ENCODE results near the gene HOXA5.

HOXA5 gene

GRCh38 chr7:27145914-27146412 lies 2.5 kb upstream of the HOXA5 start:
- Histone ChIP-seq H3K4me1 (ENCODE audit: control insufficient read depth, insufficient read depth, low read length) (no peaks in the 10 kb centered on the region), H3K27me3 (ENCODE audit: control insufficient read depth, insufficient read depth, low read length) (peaks cover 99% of the 10 kb centered on the region), H3K9me3 (ENCODE audit: control insufficient read depth, insufficient read depth, low read length) (no peaks in the 10 kb centered on the region), H3K9ac (ENCODE audit: low read depth, low read length) (no peak overlapping the region), H3K36me3 (ENCODE audit: control insufficient read depth, insufficient read depth, low read length) (no peaks in the 10 kb centered on the region), H3K4me3 (ENCODE audit: low read depth, low read length) (peak overlapping the region; percentile 26)

DNA sequence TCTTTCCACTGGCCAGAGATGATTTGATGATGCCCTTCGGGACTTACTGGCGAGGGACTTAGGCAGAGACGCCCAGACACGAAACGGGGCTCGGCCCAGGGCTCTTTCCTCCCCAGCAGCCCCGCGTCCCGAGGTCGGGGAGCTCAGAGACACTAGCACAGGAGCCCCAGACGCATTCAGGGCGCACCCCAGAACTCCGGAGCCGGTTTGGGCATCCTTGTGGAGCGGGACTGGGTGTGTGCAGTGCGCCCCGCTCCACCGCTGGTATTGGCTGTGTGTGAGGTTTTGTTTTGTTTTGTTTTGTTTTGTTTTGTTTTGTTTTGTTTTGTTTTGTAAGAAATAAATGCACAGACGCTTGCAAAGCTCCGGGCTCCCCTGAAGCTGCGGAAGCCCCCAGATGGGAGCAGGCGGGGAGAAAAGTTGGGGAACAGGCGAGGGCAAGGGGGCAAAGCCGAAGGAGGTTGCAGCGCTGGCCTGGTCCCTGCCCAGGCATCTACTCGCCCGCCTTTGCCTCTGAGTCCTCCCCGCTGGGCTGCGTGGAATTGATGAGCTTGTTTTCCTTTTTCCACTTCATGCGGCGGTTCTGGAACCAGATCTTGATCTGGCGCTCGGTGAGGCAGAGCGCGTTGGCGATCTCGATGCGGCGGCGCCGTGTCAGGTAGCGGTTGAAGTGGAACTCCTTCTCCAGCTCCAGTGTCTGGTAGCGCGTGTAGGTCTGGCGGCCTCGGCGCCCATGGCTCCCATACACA lies 1.9 kb upstream of the HOXA5 start:
- Histone ChIP-seq H3K36me3 (ENCODE audit: control insufficient read depth, insufficient read depth, low read length) (no peaks in the 10 kb centered on the region), H3K27me3 (ENCODE audit: control insufficient read depth, insufficient read depth, low read length) (peaks cover 99% of the 10 kb centered on the region), H3K9ac (ENCODE audit: low read depth, low read length) (no peak overlapping the region), H3K4me1 (ENCODE audit: control insufficient read depth, insufficient read depth, low read length) (no peaks in the 10 kb centered on the region), H3K4me3 (ENCODE audit: low read depth, low read length) (peak overlapping the region; percentile 26), H3K9me3 (ENCODE audit: control insufficient read depth, insufficient read depth, low read length) (no peaks in the 10 kb centered on the region)

GRCh38 chr7:27144781-27145164 lies 1.3 kb upstream of the HOXA5 start:
- Histone ChIP-seq H3K9me3 (ENCODE audit: control insufficient read depth, insufficient read depth, low read length) (no peaks in the 10 kb centered on the region), H3K9ac (ENCODE audit: low read depth, low read length) (no peak overlapping the region), H3K36me3 (ENCODE audit: control insufficient read depth, insufficient read depth, low read length) (no peaks in the 10 kb centered on the region), H3K4me3 (ENCODE audit: low read depth, low read length) (peak overlapping the region; percentile 18), H3K27me3 (ENCODE audit: control insufficient read depth, insufficient read depth, low read length) (peaks cover 99% of the 10 kb centered on the region), H3K4me1 (ENCODE audit: control insufficient read depth, insufficient read depth, low read length) (no peaks in the 10 kb centered on the region)

- no peaks in the 10 kb centered on the region for H3K9me3 ChIP-seq (ENCODE audit: control insufficient read depth, insufficient read depth, low read length)
- peak overlapping the region; percentile 14 for H3K4me3 ChIP-seq (ENCODE audit: low read depth, low read length)
- peaks cover 99% of the 10 kb centered on the region for H3K27me3 ChIP-seq (ENCODE audit: control insufficient read depth, insufficient read depth, low read length)
- no peaks in the 10 kb centered on the region for H3K36me3 ChIP-seq (ENCODE audit: control insufficient read depth, insufficient read depth, low read length)
- H3K9ac ChIP-seq (ENCODE audit: low read depth, low read length): no peak overlapping the region
- H3K4me1 ChIP-seq (ENCODE audit: control insufficient read depth, insufficient read depth, low read length): no peaks in the 10 kb centered on the region
Measured at GRCh38 chr7:27143950-27144780, 684 bp upstream of the HOXA5 start.

DNA sequence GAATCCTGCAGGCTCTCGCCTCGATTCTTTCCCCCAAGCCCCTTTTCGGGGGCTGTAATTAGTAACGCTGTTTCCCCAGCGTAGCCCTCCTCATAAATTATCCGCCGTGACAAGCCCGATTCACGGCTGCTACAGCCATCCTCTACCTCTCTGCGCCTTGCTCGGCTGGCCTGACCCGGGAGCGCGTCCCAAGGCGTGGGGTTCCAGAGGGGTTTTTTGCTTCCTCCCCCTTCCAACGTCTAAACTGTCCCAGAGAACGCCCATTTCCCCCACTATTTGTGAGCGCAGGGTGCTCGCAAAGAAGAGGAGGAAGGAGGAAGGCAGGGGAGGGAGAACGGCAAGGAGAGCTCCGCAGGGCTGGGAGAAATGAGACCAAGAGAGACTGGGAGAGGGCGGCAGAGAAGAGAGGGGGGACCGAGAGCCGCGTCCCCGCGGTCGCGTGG lies 880 bp downstream of the HOXA5 start:
- no peaks in the 10 kb centered on the region for H3K4me1 ChIP-seq (ENCODE audit: control insufficient read depth, insufficient read depth, low read length)
- peak overlapping the region; percentile 72 for H3K4me3 ChIP-seq (ENCODE audit: low read depth, low read length)
- no peak overlapping the region for H3K9ac ChIP-seq (ENCODE audit: low read depth, low read length)
- no peaks in the 10 kb centered on the region for H3K36me3 ChIP-seq (ENCODE audit: control insufficient read depth, insufficient read depth, low read length)
- H3K27me3 ChIP-seq (ENCODE audit: control insufficient read depth, insufficient read depth, low read length): peaks cover 100% of the 10 kb centered on the region
- H3K9me3 ChIP-seq (ENCODE audit: control insufficient read depth, insufficient read depth, low read length): no peaks in the 10 kb centered on the region

GRCh38 chr7:27141923-27142579 lies 1.4 kb downstream of the HOXA5 start:
- Histone ChIP-seq H3K4me3 (ENCODE audit: low read depth, low read length) (peak overlapping the region; percentile 72), H3K36me3 (ENCODE audit: control insufficient read depth, insufficient read depth, low read length) (no peaks in the 10 kb centered on the region), H3K9ac (ENCODE audit: low read depth, low read length) (no peak overlapping the region), H3K4me1 (ENCODE audit: control insufficient read depth, insufficient read depth, low read length) (no peaks in the 10 kb centered on the region), H3K27me3 (ENCODE audit: control insufficient read depth, insufficient read depth, low read length) (peaks cover 100% of the 10 kb centered on the region), H3K9me3 (ENCODE audit: control insufficient read depth, insufficient read depth, low read length) (no peaks in the 10 kb centered on the region)

GRCh38 chr7:27141137-27141922 lies 2.2 kb downstream of the HOXA5 start:
- no peaks in the 10 kb centered on the region for H3K4me1 ChIP-seq (ENCODE audit: control insufficient read depth, insufficient read depth, low read length)
- H3K9ac ChIP-seq (ENCODE audit: low read depth, low read length): no peak overlapping the region
- no peaks in the 10 kb centered on the region for H3K36me3 ChIP-seq (ENCODE audit: control insufficient read depth, insufficient read depth, low read length)
- H3K27me3 ChIP-seq (ENCODE audit: control insufficient read depth, insufficient read depth, low read length): peaks cover 100% of the 10 kb centered on the region
- H3K9me3 ChIP-seq (ENCODE audit: control insufficient read depth, insufficient read depth, low read length): no peaks in the 10 kb centered on the region
- no peak overlapping the region for H3K4me3 ChIP-seq (ENCODE audit: low read depth, low read length)

- Histone ChIP-seq H3K4me1 (ENCODE audit: control insufficient read depth, insufficient read depth, low read length) (no peaks in the 10 kb centered on the region), H3K4me3 (ENCODE audit: low read depth, low read length) (peak overlapping the region; percentile 9), H3K9ac (ENCODE audit: low read depth, low read length) (no peak overlapping the region), H3K9me3 (ENCODE audit: control insufficient read depth, insufficient read depth, low read length) (no peaks in the 10 kb centered on the region), H3K36me3 (ENCODE audit: control insufficient read depth, insufficient read depth, low read length) (no peaks in the 10 kb centered on the region), H3K27me3 (ENCODE audit: control insufficient read depth, insufficient read depth, low read length) (peaks cover 100% of the 10 kb centered on the region)
Measured at GRCh38 chr7:27140126-27140857, 3.2 kb downstream of the HOXA5 start.

- no peaks in the 10 kb centered on the region for H3K4me1 ChIP-seq (ENCODE audit: control insufficient read depth, insufficient read depth, low read length)
- H3K9ac ChIP-seq (ENCODE audit: low read depth, low read length): no peak overlapping the region
- no peaks in the 10 kb centered on the region for H3K36me3 ChIP-seq (ENCODE audit: control insufficient read depth, insufficient read depth, low read length)
- H3K4me3 ChIP-seq (ENCODE audit: low read depth, low read length): peak overlapping the region; percentile 9
- H3K9me3 ChIP-seq (ENCODE audit: control insufficient read depth, insufficient read depth, low read length): no peaks in the 10 kb centered on the region
- peaks cover 100% of the 10 kb centered on the region for H3K27me3 ChIP-seq (ENCODE audit: control insufficient read depth, insufficient read depth, low read length)
Measured at GRCh38 chr7:27139334-27140125, 4.0 kb downstream of the HOXA5 start.

- no peaks in the 10 kb centered on the region for H3K4me1 ChIP-seq (ENCODE audit: control insufficient read depth, insufficient read depth, low read length)
- no peaks in the 10 kb centered on the region for H3K9me3 ChIP-seq (ENCODE audit: control insufficient read depth, insufficient read depth, low read length)
- no peak overlapping the region for H3K9ac ChIP-seq (ENCODE audit: low read depth, low read length)
- peaks cover 100% of the 10 kb centered on the region for H3K27me3 ChIP-seq (ENCODE audit: control insufficient read depth, insufficient read depth, low read length)
- H3K36me3 ChIP-seq (ENCODE audit: control insufficient read depth, insufficient read depth, low read length): no peaks in the 10 kb centered on the region
- H3K4me3 ChIP-seq (ENCODE audit: low read depth, low read length): no peak overlapping the region
Measured at GRCh38 chr7:27138985-27139333, 4.5 kb downstream of the HOXA5 start.

Data from iPS-15b (cell line).